Right lobe of liver (tissue), 4 donors: ENCODE results near the gene ZMYND8.

Experiments
- CTCF ChIP-seq, 4 donors: fragments of 200-600 bp in 3 of 4; fragments of 450-650 bp in 1 of 4; IDR thresholded peaks; one replicate each; pipeline versions ENCODE4 v1.5.1 to v1.8.0; 2016 to 2022; ENCODE audit warnings: antibody characterized with exemption in 4 of 4, mild to moderate bottlenecking in 2 of 4
- POLR2A ChIP-seq: fragments of 450-650 bp; IDR thresholded peaks from one replicate; pipeline ENCODE4 v1.6.1; 2017; ENCODE audit warnings: antibody characterized with exemption, mild to moderate bottlenecking
- donor health status: DM: no; HTN: no; CAD: no.
- donor health status: DM: no; HTN: no; CAD: no.
- donor health status: DM: no; HTN: yes; CAD: no.

GRCh38 chr20:47227576-47227975 is 128.9 kb downstream of the ZMYND8 start:
- TF ChIP-seq CTCF (IDR thresholded peaks at IDR 0.05): no peak
- no peak for TF ChIP-seq POLR2A
